ENCODE measurements around the gene PLA2G12B. TPM values are rescaled to one million over a fixed set of nuclear protein-coding genes. Genes with fewer than 3 reads are reported as not detected.
"Not testable (repeated sequence)": the region's sequence is repeated elsewhere in the genome, so short reads cannot be mapped to it uniquely, and the experiment has no call there.

PLA2G12B gene
- total RNA-seq, 2 donors from 2014 or later = 2.9 to 13.8 TPM

GRCh38 chr10:72924351-72924750, 30.3 kb downstream of the PLA2G12B start:
- Histone ChIP-seq H3K9me3 (no peaks in the 10 kb centered on the region), H3K27me3 (no peaks in the 10 kb centered on the region), H3K4me1 (no peaks in the 10 kb centered on the region), H3K36me3 (no peaks in the 10 kb centered on the region), H3K27ac (no peak overlapping the region), H3K4me3 (no peak overlapping the region), H3K9ac (ENCODE audit: low read depth in 2 of 2, low read length in 2 of 2) (no peak overlapping the region)
- intact Hi-C loops (cut with DNase I) = no loop called here
- TF ChIP-seq CTCF (IDR thresholded peaks at IDR 0.05) = no peak
- DNase-seq = no peak

- H3K4me1 ChIP-seq; DNase-seq; H3K4me3 ChIP-seq; H3K9me3 ChIP-seq; intact Hi-C loops (cut with DNase I); H3K27ac ChIP-seq; H3K9ac ChIP-seq (ENCODE audit: low read depth in 2 of 2, low read length in 2 of 2); H3K27me3 ChIP-seq; H3K36me3 ChIP-seq: not testable (repeated sequence)
Observed at GRCh38 chr10:72921147-72921683, 33.4 kb downstream of the PLA2G12B start.

GRCh38 chr10:72918352-72918751, 36.3 kb downstream of the PLA2G12B start:
- intact Hi-C loops (cut with DNase I) = no loop called here
- H3K36me3 ChIP-seq = no peaks in the 10 kb centered on the region
- TF ChIP-seq CTCF (IDR thresholded peaks at IDR 0.05) = no peak
- H3K4me3 ChIP-seq = no peak overlapping the region
- no peak overlapping the region for H3K27ac ChIP-seq
- no peaks in the 10 kb centered on the region for H3K4me1 ChIP-seq
- no peak for DNase-seq
- H3K9ac ChIP-seq (ENCODE audit: low read depth in 2 of 2, low read length in 2 of 2) = no peak overlapping the region
- no peaks in the 10 kb centered on the region for H3K27me3 ChIP-seq
- no peaks in the 10 kb centered on the region for H3K9me3 ChIP-seq

GRCh38 chr10:72917803-72918332, 36.7 kb downstream of the PLA2G12B start:
- H3K27me3 ChIP-seq; H3K4me3 ChIP-seq; H3K36me3 ChIP-seq; H3K9me3 ChIP-seq; H3K9ac ChIP-seq (ENCODE audit: low read depth in 2 of 2, low read length in 2 of 2); intact Hi-C loops (cut with DNase I); DNase-seq; H3K27ac ChIP-seq; H3K4me1 ChIP-seq: not testable (repeated sequence)

GRCh38 chr10:72917201-72917600, 37.4 kb downstream of the PLA2G12B start:
- H3K9me3 ChIP-seq; H3K36me3 ChIP-seq; H3K4me1 ChIP-seq; H3K27ac ChIP-seq; H3K9ac ChIP-seq (ENCODE audit: low read depth in 2 of 2, low read length in 2 of 2); DNase-seq; intact Hi-C loops (cut with DNase I); H3K27me3 ChIP-seq; H3K4me3 ChIP-seq: not testable (repeated sequence)

- no peaks in the 10 kb centered on the region for H3K9me3 ChIP-seq
- TF ChIP-seq CTCF (IDR thresholded peaks at IDR 0.05) = no peak
- no peaks in the 10 kb centered on the region for H3K27me3 ChIP-seq
- H3K4me3 ChIP-seq = no peak overlapping the region
- no peak overlapping the region for H3K27ac ChIP-seq
- no peak overlapping the region for H3K9ac ChIP-seq (ENCODE audit: low read depth in 2 of 2, low read length in 2 of 2)
- no peaks in the 10 kb centered on the region for H3K36me3 ChIP-seq
- no peaks in the 10 kb centered on the region for H3K4me1 ChIP-seq
- DNase-seq = no peak
- intact Hi-C loops (cut with DNase I) = no loop called here
Observed at GRCh38 chr10:72913287-72913686, 41.3 kb downstream of the PLA2G12B start.

- Histone ChIP-seq H3K9ac (ENCODE audit: low read depth in 2 of 2, low read length in 2 of 2) (no peak overlapping the region), H3K27ac (no peak overlapping the region), H3K4me1 (no peaks in the 10 kb centered on the region), H3K4me3 (no peak overlapping the region), H3K9me3 (no peaks in the 10 kb centered on the region), H3K36me3 (no peaks in the 10 kb centered on the region), H3K27me3 (no peaks in the 10 kb centered on the region)
- intact Hi-C loops (cut with DNase I) = no loop called here
- no peak for TF ChIP-seq CTCF (IDR thresholded peaks at IDR 0.05)
- DNase-seq = no peak
Observed at GRCh38 chr10:72912736-72913135, 41.9 kb downstream of the PLA2G12B start.
